HEK293T (cell line): ENCODE data around the gene ZNF385B.

Experiments used
- SP1 ChIP-seq: fragments of 450-650 bp; IDR thresholded peaks from 2 replicates; pipeline ENCODE4 v1.6.1; 2017
- SUZ12 ChIP-seq: fragments of 450-650 bp; IDR thresholded peaks from 2 replicates; pipeline ENCODE4 v1.6.1; 2016; ENCODE audit warnings: mild to moderate bottlenecking

DNA sequence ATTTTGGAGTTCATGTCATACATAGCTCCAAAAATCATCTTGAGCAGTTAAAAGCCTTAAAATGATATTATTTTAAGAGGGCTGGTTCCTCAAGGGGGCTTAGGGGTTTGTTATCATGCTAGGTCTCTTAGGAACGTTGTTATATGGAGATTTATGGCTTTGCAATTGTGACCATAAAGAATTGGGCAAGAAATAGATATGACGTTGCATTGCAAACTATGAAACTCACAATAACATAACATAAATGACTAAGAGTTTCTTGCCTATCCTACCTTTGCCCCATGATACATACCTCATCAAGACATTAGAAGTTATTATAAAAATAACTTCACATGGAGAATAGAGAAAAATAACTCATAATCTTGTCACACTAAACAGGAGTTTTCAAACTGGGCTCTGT, 390.4 kb downstream of the ZNF385B start:
- TF ChIP-seq SUZ12 (no peak), SP1 (no peak)
